NCI-H1930 (cell line): ENCODE data around the gene NIN.
"Not testable (repeated sequence)": the region's sequence is repeated elsewhere in the genome, so short reads cannot be mapped to it uniquely, and the experiment has no call there.

Source experiments
- DNase-seq, 2 experiments: peaks; one replicate each; lab custom pipeline; 2025; lab: John Stamatoyannopoulos, UW

NIN gene

DNA sequence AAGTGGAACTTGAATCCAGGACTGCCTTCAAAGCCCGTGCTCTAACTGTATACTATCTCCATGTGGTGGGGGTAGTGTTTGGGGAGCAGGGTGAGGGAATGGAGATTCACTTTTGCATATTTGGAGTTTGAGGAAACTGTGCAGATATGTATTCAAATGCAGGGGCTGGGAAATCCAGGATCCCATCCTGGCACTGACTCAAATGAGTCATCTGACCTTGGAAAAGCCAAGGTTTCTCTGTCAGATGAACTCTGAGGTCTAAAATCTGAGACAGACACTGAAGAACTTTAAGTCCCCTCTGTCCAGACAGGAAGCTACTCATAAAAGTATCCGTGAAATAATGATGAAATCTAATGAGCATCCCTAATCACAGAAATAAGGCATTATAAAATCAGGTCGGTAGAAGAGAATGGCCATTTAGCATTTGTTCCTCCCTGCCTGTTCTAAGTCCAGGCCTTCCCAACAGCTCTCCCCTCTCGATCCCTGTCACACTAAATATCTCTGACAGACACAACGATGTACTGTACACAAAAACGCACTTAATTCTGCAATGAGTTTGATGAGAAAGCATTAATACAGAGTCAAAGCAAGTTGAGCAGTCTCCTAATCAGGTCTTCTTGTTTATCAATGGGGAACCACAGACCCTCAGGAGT lies 14.4 kb downstream of the NIN start:
- no peak for DNase-seq

DNA sequence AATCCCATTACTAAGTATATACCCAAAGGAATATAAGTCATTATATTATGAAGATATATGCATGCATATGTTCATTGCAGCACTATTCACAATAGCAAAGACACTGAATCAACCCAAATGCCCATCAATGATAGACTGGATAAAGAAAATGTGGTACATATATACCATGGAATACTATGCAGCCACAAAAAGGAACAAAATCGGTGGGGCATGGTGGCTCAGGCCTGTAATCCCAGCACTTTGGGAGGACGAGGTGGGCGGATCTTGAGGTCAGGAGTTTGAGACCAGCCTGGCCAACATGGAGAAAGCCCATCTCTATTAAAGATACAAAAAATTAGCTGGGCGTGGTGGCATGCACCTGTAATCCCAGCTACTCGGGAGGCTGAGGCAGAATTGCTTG lies 15.4 kb downstream of the NIN start:
- DNase-seq, result not testable (repeated sequence)

DNA sequence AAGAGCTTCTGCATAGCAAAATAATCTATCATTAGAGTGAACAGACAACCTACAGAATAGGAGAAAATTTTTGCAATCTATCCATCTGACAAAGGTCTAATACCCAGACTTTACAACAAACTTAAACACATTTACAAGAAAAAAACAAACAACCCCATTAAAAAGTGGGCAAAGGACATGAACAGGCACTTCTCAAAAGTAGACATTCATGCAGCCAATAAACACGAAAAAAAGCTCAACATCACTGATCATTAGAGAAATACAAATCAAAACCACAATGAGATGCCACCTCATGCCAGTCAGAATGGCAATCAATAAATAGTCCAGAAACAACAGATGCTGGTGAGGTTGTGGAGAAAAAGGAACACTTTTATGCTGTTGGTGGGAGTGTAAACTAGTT lies 15.9 kb downstream of the NIN start:
- DNase-seq, result not testable (repeated sequence)

DNA sequence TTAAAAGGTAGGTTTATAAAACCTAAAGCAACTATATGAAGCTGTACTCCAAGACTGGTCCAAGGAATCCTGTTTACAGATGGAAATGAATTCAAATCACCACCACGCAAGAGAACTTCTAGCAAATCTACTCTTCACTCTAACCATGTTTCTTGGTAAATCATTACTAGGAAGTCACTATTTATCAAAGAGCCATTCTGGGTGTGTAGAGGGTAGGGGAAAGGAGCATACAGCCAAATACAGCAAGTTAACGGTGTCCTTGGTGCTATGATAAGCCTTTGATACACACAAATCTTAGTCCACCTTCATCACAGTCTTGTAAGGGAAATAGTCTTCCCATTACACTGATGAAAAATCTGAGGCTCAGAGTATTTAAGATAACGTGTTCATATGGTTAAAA lies 16.8 kb downstream of the NIN start:
- DNase-seq, result no peak

DNA sequence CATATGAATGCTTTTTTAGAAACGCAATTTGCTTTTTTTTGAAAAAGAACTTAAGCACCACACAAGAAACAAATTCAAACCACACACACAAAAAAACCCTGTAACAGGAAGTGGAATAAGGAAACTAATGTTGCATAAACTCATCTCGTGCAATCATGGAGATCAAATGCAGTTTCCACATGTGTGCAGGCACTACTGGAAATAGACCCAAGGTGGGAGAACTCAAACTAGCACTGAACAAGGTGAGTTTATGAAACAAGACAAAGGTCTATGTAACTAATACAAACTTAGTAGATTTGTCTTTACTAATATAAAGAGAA lies 17.5 kb downstream of the NIN start:
- no peak for DNase-seq

DNA sequence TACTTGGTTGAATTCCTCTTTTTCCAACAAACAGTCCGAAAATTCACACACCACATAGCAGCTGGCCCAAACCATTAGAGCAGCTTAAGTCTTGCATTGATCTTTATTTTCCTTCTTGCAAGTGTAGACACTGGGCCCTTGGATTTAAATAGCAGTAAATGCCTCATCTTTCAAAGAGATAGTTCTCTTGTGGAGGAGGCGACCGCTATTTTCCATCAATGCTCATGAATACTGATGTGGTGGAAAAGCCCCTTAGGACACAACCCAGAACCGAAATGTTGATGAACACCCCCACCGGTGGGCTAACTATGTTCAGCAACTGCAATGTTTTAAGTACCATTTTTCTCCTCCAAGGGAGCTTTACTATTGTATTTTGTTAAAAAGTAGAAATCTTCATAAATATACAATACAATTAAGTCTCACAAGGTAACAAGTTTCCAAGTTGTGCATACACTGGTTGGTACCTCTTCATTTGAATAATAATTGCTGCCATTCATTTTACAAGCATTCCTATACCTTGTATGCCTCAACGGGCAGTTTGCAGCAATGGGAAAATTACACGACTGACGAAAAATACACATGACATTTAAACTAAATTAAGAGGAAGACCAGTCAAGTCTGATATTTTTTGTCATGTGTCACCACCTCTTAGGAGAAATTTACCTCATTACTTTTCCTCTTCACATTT lies 18.0 kb downstream of the NIN start:
- no peak for DNase-seq

DNA sequence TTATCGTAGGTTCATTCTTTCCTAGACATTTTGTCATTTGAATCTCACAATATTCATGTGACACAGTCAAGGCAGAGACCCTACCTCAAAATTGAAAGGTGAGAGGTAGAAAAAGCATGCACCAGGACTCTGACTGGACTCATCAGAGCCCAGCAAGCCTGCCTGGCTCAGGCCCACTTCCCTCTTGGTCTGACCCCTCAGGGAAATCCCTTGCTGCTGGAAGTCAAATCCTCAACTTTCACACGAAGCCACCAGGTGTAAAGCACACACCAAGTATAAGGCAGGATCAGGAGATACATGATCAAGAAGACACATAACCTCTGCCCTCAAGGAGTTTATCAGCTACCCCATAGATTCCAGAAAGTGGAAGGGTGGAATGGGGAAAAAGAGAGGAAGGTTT lies 18.8 kb downstream of the NIN start:
- no peak for DNase-seq

DNA sequence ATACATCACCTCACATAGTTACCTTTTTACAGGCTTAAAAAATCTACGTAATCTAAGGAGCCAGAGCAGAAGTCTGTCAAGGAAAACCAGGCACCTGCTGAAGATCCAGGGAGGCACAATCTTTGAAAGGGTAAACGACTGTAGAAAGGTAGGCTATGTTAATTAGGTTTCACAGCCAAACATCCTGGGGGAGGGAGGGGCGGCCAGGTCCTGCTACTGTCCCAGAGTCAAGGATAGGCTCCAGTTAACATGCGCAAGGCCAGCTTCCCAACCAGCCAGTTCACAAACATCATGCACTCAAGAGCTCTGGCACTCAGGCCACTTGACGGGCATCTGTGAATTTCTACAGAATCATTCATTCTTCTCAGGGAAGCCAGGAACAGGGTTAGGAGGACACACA lies 22.9 kb downstream of the NIN start:
- no peak for DNase-seq

DNA sequence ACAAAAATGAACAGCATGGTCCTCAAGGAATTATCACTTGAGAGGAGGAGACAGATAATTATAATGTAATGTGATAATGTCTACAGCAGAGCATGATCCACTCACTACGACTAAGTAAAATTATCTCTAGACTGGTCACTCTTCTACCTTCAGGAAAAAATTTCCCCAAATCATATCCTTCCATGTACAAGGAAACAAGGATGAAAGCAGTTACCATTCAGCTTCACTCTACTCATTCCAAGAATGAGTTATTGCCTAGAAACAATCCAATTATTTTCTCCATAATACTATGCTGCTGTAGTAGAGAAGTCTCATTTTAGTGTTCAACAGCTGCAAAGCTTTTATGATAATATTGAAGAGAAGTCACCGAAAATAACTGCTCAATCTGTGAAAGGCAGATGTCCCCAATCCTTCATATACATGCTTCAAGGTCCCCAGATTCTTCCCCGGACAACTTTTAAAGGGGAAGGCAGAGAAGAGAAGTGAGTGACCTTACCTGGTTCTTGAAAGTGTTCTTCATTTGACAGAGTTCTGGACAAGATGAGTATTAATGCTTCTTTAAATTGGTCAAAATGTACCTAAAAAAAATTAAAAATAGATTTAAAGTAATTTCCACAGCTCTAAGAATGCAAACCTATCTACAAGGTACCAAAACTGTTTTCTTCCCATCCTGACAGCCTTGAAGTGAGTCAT lies 24.6 kb downstream of the NIN start:
- DNase-seq, result no peak

DNA sequence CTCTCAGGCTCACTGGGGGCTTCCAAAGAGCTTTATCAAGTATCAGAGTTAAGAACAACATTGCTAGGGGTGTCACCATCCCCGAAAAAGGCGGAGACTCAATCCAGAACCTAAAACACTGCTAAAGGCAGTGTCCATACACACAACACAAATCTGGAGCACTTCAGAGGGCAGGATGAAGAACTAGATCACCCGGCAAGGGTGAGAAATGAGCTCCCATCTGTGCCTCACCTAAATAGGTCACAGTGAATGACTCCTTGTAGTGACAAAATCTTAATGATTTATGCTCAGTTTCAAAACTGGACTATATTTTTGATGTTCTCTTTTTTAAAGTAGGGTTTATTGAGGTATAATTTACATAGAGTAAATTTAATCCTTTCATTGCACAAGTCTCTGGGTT lies 25.6 kb downstream of the NIN start:
- DNase-seq, result no peak

DNA sequence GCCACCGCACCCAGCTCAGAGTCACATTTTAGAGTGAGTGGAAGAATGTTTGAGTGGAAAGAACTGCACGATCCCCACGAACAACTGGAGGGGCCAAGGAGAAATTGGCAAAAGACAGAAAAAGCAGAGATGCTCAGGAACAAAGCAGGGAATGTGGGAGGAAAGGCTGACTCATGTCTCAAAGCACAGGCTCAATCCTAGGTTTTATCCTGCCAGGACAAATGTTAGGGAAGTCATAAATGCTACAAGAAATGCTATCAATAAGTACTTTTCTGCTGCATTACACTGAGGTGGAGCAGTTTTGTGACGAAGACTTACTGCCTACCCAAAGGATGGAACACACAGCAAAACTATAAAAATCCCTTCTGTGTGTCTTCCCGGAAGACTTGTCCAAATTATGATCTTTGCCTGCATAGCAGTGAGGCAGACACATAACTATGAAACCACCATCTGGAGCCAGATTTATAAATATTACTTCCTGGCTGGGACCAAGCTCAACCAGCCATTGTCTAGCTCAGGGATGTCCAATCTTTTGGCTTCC lies 26.7 kb downstream of the NIN start:
- no peak for DNase-seq

DNA sequence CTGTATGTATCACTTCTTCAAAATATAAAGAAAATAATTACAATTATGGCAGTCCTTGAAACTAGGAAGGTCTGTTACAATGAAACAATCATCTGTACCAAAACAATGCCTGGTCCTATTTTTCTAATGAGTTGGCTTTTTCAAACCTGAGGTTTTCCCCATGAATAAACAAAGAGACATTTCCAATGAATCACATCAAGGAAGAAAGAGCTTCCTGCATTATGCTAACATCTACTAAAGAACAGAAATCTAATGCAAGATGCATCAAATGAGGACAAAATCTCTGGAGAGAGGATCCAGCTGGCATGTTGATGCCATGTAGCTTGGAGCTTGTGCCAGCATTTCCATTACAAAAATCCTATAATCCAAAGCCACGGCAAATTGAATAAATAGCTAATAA lies 29.3 kb downstream of the NIN start:
- DNase-seq, result no peak

DNA sequence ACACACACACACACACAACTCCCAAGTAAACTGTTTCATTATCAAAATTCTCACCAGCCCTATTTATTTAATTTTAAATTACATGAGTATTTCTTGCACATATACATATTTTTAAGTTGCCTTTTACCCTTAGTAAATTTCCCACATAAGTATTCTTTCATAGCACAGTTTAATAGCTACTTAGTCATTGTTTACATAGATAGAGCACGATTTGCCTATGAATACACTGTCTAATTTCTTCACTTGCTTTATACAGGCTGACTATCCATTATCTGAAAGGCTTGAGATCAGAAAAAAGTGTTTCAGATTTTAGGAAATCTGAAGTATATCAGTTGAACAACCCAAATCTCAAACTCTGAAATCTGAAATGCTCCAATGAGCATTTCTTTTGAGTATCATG lies 30.9 kb downstream of the NIN start:
- no peak for DNase-seq

DNA sequence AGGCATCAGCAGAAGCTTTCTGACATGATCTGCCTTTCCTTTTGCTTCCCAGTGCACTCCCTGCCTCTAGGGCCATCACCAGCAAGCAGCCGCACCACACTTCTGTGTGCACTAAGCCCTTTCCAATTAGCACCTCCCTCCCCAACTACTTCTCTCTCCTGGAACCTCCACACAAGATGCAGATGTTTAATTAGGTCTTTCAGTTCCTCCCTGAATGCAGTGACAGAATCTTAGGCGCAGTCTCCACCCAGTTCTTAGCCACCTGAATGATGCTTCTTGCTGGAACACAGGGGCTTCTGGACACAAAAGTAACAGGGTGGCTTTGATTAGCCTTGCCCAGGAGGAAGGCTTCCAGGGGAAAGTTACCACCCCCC lies 32.9 kb downstream of the NIN start:
- DNase-seq, result no peak

DNA sequence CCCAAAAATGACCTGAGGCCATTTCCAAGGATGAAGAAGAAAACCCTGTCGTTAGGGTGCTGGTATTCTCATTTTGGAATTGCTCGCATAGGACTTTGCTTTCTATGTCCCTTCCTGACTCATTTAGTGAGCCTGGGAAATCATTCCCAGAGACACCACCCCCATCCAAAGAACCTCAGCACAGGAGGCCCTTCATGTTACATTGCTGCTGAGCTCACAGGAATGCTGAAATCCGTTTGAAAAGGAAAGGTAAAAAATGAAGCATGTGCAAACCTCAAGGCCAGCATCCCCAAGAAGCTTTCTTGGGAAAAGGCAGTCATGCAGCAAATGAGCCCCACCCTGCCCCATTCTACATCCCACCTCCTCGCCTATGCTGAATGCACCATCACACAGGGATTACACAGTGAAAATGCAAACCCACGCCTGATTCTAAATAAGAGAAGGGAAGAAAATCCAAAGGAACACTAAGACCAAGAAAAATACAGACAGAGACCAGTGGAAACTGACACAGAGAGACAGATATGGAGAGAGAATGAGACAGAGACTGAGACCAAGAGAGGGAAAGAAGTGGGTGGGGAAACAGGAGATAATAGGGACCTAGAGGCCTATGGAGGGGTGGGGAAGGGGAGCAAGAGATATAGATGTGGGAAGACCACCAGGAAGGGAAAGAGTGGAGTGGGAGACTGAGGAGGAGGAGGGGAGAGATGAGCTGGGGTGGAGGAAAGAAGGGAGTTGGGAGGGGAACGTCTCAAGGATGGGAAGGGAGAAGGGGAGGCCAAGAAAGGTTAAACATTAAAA lies 33.5 kb downstream of the NIN start:
- no peak for DNase-seq

DNA sequence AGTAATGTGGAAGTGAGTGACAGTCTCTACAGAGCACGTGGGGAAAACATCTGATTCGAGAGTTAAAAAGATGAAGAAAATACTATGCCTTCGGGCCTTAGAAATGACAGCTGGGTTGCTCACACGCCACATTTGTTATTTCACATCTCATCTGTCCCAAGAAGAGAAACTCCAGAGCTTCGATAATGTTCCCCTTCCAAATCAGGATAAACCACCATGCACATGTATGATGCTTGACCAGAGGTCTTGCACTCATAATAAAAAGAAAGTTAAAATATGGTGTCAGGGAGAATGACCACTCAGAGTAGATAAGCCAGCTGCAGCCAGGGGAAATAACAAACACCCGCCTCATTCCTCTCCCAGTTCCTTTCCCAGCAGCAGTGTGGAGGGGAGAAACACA lies 34.6 kb downstream of the NIN start:
- no peak for DNase-seq

DNA sequence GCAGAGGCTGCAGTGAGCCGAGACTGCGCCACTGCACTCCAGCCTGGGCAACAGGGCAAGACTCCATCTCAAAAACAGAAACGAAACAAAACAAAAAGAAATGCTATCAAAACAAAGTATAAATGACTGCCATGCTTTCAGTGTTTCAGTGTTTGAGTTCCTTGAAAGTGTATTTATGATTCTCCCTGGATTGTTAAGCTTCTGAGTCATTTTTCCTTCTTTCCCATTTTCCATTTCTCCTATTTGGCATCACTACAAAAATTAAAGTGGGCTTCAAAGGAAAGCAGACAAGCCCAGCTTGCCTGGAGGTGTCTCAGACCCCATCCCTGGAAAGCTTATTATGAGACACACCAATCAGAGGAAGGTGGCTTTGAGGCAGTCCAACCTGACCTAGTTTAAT lies 35.1 kb downstream of the NIN start:
- no peak for DNase-seq

DNA sequence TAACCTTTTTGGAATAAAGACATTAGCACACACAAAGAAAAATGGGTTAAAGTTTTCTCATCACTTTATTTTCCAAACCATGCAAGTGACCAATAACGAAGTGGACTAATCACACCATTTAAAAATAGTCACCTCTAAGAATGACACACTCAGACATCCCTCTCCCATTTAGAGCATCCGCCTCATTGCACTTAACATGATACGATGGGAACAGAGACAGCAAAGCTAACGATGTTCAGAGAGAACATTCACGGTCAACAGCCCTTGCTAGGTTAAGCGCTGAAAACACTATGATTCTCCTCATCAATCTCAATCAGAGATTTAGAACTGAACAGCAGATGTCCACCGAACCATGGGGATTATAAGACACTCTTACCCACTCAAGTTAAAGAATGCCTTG lies 35.8 kb downstream of the NIN start:
- DNase-seq, result no peak

DNA sequence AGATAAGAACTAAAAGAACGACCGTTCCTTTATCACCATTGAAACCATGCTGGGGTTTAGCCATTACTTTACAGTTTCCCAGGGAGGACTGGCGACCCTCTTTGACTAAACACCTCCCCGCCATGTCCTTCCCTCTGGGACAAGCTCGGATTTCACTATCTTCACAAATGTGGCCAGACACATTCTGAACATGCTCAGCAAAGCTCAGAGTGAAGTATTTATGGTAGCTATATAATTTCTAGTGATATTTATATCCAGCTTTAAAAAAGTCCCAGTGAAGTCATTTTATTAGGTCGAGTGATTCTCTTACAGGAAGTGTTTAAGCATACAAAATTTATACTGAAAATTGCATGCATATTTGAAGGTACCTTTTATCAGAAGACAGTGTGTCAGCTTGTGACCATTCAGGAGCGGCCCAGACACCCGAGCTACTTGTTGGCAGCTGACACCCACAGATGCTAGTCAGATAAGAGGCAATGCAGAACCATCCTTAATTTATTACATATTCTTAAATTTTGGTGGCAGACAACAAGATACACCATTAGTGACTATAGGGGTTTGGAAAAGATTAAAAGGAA lies 36.8 kb downstream of the NIN start:
- DNase-seq, result no peak

DNA sequence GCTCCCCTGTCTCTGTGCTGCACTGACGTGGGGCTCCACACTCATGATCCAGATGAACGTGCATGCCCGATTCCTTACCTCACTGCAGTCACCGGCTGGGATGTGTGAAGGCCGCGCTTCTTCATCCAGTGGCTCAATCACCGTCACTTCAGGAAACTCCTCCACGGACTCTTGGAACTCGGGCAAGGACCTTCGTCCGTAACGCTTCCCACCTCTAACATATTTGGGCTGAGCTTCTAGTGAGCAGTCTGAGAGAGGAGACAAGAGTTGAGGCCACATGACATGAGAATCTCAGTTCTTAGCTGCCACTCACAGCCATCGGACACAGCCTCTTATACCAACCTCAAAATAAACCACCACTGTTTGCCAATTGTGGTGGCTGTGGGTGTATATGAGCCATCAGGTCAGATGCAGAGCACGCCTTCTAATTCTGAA lies 38.3 kb downstream of the NIN start:
- no peak for DNase-seq

DNA sequence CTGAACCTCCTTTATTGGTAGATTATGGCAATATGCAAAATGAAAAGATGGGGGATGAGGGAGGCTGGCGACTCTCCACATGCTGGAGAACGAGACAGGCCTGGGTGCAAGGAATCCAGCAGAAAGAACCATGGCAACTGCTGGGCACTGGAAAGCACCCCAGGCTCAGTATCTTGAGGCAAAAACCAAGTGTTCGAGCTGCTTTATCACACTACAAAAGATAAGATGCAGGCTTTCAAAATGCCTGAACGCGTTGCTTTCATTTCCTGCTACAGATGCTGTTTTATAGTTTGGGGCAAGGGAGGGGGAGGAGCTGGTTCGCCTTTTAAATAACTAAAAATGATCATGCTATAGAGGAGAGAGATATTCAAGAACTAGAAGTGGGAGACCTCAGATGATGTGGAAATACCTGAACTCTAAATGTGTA lies 38.9 kb downstream of the NIN start:
- no peak for DNase-seq

DNA sequence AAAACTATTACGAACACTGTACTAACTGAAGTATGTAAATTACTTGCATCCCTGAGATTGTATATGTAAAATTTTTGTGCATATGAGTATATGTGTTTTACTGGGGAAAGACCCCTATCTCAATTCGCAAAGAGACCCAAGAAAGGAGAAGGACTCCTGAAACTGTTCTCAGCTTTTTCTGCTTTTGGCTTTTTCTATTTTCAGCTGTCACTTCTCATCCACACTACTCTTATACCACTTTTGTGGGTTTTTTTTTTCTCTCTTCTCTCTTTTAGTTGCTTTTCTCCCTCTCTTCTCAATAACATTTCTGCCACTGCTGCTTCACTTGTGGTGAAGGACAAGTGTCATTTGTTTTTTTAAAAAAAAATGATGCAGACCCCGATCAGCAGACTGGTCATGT lies 39.8 kb downstream of the NIN start:
- DNase-seq, result no peak
